AG09319 (cell line): Measurements from ENCODE around the gene PBLD.

Source experiments
- DNase-seq: peaks from one replicate; pipeline ENCODE4 v3.0.0-alpha.2; 2010; ENCODE audit warnings: low read depth; ENCODE audit errors: extremely low read depth
- TF ChIP-seq, protein P1 (sequence below): IDR thresholded peaks from 2 replicates; pipeline ENCODE4 v1.5.1; 2011; ENCODE audit warnings: low read depth, mild to moderate bottlenecking, inconsistent platforms, low read length, moderate library complexity

PBLD gene

DNA sequence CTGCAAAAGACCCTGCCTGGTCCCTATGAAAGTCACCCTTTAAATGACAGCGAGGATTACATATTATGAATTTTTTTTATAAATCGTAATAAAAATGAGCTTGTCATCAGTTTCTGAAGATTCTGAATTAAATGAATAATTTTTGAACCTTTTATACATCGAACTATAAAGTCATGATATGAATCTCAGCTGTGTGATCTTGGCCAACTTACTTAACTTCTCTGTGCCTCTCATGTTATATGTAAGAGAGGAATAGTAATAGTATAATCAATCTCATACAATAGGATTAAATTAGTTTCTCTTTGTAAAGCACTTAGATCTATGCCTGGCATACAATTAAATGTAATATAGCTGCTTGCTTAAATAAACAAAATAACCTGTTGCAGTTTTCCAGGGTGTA, 95.6 kb downstream of the PBLD start:
- DNase-seq, result no peak
- TF ChIP-seq, protein P1, sequence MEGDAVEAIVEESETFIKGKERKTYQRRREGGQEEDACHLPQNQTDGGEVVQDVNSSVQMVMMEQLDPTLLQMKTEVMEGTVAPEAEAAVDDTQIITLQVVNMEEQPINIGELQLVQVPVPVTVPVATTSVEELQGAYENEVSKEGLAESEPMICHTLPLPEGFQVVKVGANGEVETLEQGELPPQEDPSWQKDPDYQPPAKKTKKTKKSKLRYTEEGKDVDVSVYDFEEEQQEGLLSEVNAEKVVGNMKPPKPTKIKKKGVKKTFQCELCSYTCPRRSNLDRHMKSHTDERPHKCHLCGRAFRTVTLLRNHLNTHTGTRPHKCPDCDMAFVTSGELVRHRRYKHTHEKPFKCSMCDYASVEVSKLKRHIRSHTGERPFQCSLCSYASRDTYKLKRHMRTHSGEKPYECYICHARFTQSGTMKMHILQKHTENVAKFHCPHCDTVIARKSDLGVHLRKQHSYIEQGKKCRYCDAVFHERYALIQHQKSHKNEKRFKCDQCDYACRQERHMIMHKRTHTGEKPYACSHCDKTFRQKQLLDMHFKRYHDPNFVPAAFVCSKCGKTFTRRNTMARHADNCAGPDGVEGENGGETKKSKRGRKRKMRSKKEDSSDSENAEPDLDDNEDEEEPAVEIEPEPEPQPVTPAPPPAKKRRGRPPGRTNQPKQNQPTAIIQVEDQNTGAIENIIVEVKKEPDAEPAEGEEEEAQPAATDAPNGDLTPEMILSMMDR, result no peak

GRCh38 chr10:68235581-68235980, 97.1 kb downstream of the PBLD start:
- TF ChIP-seq, protein P1, result no peak
- DNase-seq, result no peak

DNA sequence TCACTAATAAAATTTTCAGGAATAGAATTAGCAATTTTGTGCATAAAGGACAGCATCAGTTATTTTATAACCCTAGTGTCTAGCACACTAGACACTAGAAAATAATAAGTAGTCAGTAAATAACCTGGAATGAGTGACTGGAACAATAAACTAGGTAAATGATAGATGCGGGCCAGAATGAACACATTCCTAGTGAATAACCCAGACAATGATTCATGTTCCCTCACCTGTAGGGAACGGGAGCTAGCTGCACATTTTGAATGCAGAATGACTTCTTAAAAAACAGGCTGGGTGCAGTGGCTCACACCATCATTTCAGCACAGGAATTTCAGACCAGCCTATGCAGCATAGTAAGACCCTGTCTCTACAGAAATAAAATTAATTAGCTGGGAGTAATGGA, 97.6 kb downstream of the PBLD start:
- TF ChIP-seq, protein P1, result no peak
- DNase-seq, result no peak

GRCh38 chr10:68233046-68233445, 99.7 kb downstream of the PBLD start:
- no peak for DNase-seq
- TF ChIP-seq, protein P1, result no peak
